Uterus (tissue), 4 donors: Measurements from ENCODE around the gene SNX9. TPM values are rescaled to one million over a fixed set of nuclear protein-coding genes. Genes with fewer than 3 reads are reported as not detected.

Experiments used
- DNase-seq, 2 donors: peaks; one replicate each; pipeline ENCODE4 v3.0.0-alpha.2; 2019 to 2020
- H3K27ac ChIP-seq, 2 donors: fragments of 200-600 bp; sonication (generic); 1 replicate in 1 of 2; 2 replicates in 1 of 2; pipeline ENCODE4 v1.5.1; 2016 to 2018
- H3K27me3 ChIP-seq, 2 donors: fragments of 200-600 bp; sonication (generic); one replicate each; pipeline ENCODE4 v1.5.1; 2018 to 2019; ENCODE audit warnings: control low read depth in 1 of 2
- H3K36me3 ChIP-seq, 2 donors: fragments of 200-600 bp; sonication (generic); one replicate each; pipeline ENCODE4 v1.5.1; 2019; ENCODE audit warnings: control low read depth in 1 of 2
- H3K4me1 ChIP-seq, 2 donors: fragments of 200-600 bp; sonication (generic); one replicate each; pipeline ENCODE4 v1.5.1; 2018 to 2019; ENCODE audit warnings: control low read depth in 1 of 2
- H3K4me3 ChIP-seq, 2 donors: fragments of 200-600 bp; sonication (generic); 1 replicate in 1 of 2; 2 replicates in 1 of 2; pipeline ENCODE4 v1.5.1; 2018 to 2019; ENCODE audit warnings: mild to moderate bottlenecking in 1 of 2
- H3K9me3 ChIP-seq, 2 donors: fragments of 200-600 bp; sonication (generic); one replicate each; pipeline ENCODE4 v1.5.1; 2019; ENCODE audit warnings: control low read depth in 1 of 2
- CTCF ChIP-seq, 4 experiments: fragments of 200-600 bp in 2 of 4; fragments of 450-650 bp in 2 of 4; sonication (generic) in 2 of 4; IDR thresholded peaks; one replicate each; pipeline ENCODE4 v1.5.1; 2016 to 2019; ENCODE audit warnings: antibody characterized with exemption in 4 of 4, mild to moderate bottlenecking in 2 of 4, moderate library complexity in 1 of 4
- POLR2A ChIP-seq, 2 donors: fragments of 450-650 bp; IDR thresholded peaks; one replicate each; pipeline ENCODE4 v1.6.1; 2016; ENCODE audit warnings: antibody characterized with exemption in 2 of 2, mild to moderate bottlenecking in 1 of 2, moderate library complexity in 1 of 2
- intact Hi-C: fragments of 100-400 bp; cut with DNase I; formaldehyde crosslinking; loops from one replicate; pipeline ENCODE4 v1.15.1; 2023; ENCODE audit warnings: low total_unique reads
- total RNA-seq, 4 donors: library from RNA; depleted of rRNA in 3 of 4; stranded (reverse); fragments of >200 nt in 3 of 4; gene quantifications; one replicate each; pipeline versions ENCODE4 v1.1.0 to v1.2.4, GENCODE V29; 2014 to 2023
- donor health status: DM: yes; HTN: yes; CAD: no.

Gene SNX9
- total RNA-seq, 4 donors from 2014 or later = 31.0 to 65.9 (median 50.5) TPM

- no peaks in the 10 kb centered on the region for H3K36me3 ChIP-seq
- intact Hi-C loops = no loop called here
These were observed 129.9 kb downstream of the SNX9 start for GRCh38 chr6:157952861-157953351.

GRCh38 chr6:157953580-157954091 is 130.6 kb downstream of the SNX9 start:
- TF ChIP-seq POLR2A (IDR thresholded peaks at IDR 0.05) = no peak
- TF ChIP-seq CTCF (IDR thresholded peaks at IDR 0.05) = no peak
- no peak for DNase-seq
- Histone ChIP-seq H3K4me1 (no peaks in the 10 kb centered on the region), H3K4me3 (peak overlapping the region in 1 of 2 donors; percentile 25), H3K27me3 (no peaks in the 10 kb centered on the region), H3K36me3 (no peaks in the 10 kb centered on the region), H3K9me3 (no peaks in the 10 kb centered on the region), H3K27ac (peak overlapping the region in 1 of 2 donors; percentile 29)
- intact Hi-C loops = no loop called here

More at GRCh38 chr6:157952861-157953351, 129.9 kb downstream of the SNX9 start:
- H3K4me1 ChIP-seq = no peaks in the 10 kb centered on the region
- no peak overlapping the region for H3K4me3 ChIP-seq
- H3K27ac ChIP-seq = no peak overlapping the region
- H3K9me3 ChIP-seq = no peaks in the 10 kb centered on the region
- no peak for DNase-seq
- H3K27me3 ChIP-seq = no peaks in the 10 kb centered on the region
- no peak for TF ChIP-seq CTCF (IDR thresholded peaks at IDR 0.05)
- no peak for TF ChIP-seq POLR2A (IDR thresholded peaks at IDR 0.05)

GRCh38 chr6:157954150-157955117 is 131.4 kb downstream of the SNX9 start:
- H3K9me3 ChIP-seq = peaks cover 0 to 5% of the 10 kb centered on the region in 2 donors
- no peaks in the 10 kb centered on the region for H3K4me1 ChIP-seq
- no peak for TF ChIP-seq CTCF (IDR thresholded peaks at IDR 0.05)
- no peak for TF ChIP-seq POLR2A (IDR thresholded peaks at IDR 0.05)
- intact Hi-C loops = no loop called here
- H3K36me3 ChIP-seq = no peaks in the 10 kb centered on the region
- peak overlapping the region; percentile 5 to 25 for H3K4me3 ChIP-seq
- H3K27me3 ChIP-seq = no peaks in the 10 kb centered on the region
- no peak for DNase-seq
- peak overlapping the region in 1 of 2 donors; percentile 29 for H3K27ac ChIP-seq

- no peak for TF ChIP-seq CTCF (IDR thresholded peaks at IDR 0.05)
- Histone ChIP-seq H3K9me3 (peaks cover 0 to 5% of the 10 kb centered on the region in 2 donors), H3K4me3 (no peak overlapping the region), H3K27me3 (no peaks in the 10 kb centered on the region), H3K27ac (no peak overlapping the region), H3K4me1 (no peaks in the 10 kb centered on the region), H3K36me3 (no peaks in the 10 kb centered on the region)
- no peak for DNase-seq
- intact Hi-C loops = no loop called here
These were observed 132.6 kb downstream of the SNX9 start for GRCh38 chr6:157955675-157956074.
